GM12892 (cell line): ENCODE measurements around the gene GNAO1.

Experiments
- DNase-seq: peaks from one replicate; pipeline ENCODE4 v3.0.0; 2011; ENCODE audit not compliant: insufficient read length
- FAIRE-seq: peaks from 2 replicates; lab custom pipeline; 2011; peaks lifted over from hg19 to GRCh38; lab: Jason Lieb, UNC
- POLR2A ChIP-seq: IDR thresholded peaks from 2 replicates; pipeline ENCODE4 v1.6.1; 2011; ENCODE audit warnings: low read depth, low read length, control low read depth
- POLR2AphosphoS5 ChIP-seq: IDR thresholded peaks from 2 replicates; pipeline ENCODE4 v1.6.1; 2011; ENCODE audit warnings: low read depth, low read length, control low read depth
- TAF1 ChIP-seq: IDR thresholded peaks from 2 replicates; pipeline ENCODE4 v1.6.1; 2011; ENCODE audit warnings: low read depth, mild to moderate bottlenecking, control low read depth, low read length, borderline replicate concordance

GNAO1 gene

DNA sequence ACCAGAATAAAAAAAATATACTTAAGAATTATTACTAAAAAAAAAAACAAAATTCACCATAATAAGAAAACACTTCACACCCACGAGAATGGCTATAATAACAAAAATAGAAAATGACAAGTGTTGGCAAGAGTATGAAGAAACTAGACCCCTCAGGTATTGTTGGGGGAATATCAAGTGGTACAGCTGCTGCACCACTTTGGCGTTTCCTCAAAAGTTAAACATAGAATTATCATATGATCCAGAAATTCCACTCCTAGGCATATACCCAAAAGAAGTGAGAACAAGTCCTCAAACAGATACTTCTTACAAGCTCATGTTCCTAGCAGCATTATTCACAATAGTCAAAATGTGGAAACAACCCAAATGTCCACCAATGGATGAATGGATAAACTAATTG is 207.8 kb downstream of the GNAO1 start:
- no peak for TF ChIP-seq POLR2AphosphoS5
- TF ChIP-seq POLR2A: no peak
- TF ChIP-seq TAF1: no peak
- DNase-seq (no peak), FAIRE-seq (no peak)

DNA sequence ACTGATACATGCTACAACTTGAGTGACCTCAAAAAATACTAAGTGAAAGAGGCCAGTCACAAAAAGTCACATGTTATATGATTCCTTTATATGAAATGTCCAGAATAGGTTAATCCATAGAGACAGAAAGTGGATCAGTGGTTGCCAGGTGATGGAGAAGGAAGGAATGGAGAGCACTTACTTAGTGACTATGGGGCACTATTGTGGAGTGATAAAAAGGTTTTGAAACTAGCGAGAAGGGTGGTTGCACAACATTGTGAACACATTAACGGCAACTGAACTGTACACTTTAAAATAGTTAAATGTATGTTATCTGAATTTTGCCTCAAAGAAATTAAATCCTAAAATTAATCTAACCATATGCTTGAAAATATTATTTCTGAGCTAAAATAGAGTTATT is 208.2 kb downstream of the GNAO1 start:
- DNase-seq: no peak
- no peak for FAIRE-seq
- TF ChIP-seq POLR2A: no peak
- TF ChIP-seq POLR2AphosphoS5: no peak
- no peak for TF ChIP-seq TAF1

DNA sequence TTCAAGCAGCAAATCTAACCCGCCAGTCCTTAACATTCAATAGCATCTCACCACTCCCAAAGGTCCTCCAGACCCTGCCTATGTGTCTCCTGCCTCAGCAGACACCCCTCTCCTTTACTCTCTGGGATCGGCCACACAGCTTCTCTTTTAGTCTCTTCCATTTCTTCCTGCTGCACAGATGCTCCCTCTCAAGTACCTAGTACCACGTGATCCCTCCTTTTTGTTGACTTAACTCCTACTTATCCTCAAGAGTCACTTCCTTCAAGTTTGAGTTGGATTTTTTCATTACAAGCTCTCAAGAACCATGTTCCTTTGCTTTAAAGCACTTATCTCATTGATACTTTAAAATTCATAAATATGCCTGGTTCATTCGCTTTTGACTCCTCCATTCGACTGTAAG is 209.2 kb downstream of the GNAO1 start:
- no peak for FAIRE-seq

DNA sequence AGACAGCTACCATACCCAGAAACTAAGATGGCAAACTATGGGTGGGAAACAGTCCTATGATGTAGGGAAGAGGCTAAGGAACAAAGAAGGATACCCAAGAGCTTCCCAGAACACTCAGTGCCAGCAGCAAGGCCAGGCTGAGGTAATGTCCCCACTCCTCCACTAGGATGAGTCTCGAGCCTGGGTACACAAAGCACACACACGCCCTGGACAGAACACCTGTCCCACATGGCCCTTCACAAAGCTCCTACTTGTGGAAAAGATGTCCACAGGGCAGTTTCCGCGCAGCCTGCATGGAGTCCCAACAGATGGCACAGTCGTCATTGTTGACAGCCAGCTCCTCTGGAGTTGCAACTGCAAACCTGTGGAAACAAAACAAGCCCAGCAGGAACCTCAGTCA is 210.2 kb downstream of the GNAO1 start:
- no peak for TF ChIP-seq TAF1
- no peak for TF ChIP-seq POLR2A
- TF ChIP-seq POLR2AphosphoS5: no peak
- no peak for DNase-seq
- FAIRE-seq: no peak

More for the DNA sequence above, 209.2 kb downstream of the GNAO1 start:
- DNase-seq: no peak
- TF ChIP-seq TAF1 (no peak), POLR2A (no peak), POLR2AphosphoS5 (no peak)

DNA sequence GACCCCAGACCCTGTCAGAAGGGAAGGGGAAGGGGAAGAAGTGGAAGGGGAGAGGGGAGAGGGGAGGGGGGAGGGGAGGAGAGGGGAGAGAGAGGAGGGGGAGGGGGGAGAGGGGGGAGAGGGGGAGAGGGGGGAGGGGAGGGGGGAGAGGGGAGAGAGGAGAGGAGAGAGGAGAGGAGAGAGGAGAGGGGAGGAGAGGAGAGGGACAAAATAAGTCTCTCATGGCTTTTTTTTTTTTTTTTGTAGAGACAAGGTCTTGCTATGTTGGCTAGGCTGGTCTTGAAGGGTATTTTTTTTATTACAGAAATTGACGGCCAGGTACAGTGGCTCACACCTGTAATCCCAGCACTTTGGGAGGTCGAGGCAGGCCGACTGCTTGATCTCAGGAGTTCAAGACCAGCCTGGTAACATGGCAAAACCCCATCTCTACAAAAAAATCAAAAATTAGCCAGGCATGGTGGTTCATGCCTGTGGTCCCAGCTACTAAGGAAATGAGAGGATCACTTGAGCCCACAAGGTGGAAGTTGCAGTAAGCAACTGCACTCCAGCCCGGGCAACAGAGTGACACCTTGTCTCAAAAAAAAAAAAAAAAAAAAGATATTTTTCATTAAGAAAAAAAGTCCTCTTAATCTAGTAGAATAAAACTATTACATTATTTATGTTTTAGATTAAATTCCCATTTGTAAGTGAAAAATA is 214.8 kb downstream of the GNAO1 start:
- TF ChIP-seq POLR2A: no peak
- TF ChIP-seq POLR2AphosphoS5: no peak
- no peak for TF ChIP-seq TAF1
- FAIRE-seq: no peak
- DNase-seq: no peak
